Keratinocyte (primary cell): Measurements from ENCODE around the gene FAM8A1.

Source experiments
- EZH2 ChIP-seq: IDR thresholded peaks from one replicate; pipeline ENCODE4 v1.6.1; 2012; ENCODE audit warnings: inconsistent platforms, mild to moderate bottlenecking, low read length, moderate library complexity
- TF ChIP-seq, protein P1 (sequence below), 3 experiments: IDR thresholded peaks in 1 of 3; conservative IDR thresholded peaks in 1 of 3; optimal IDR thresholded peaks in 1 of 3; 2 replicates in 2 of 3; 3 replicates in 1 of 3; pipeline versions ENCODE3 to v1.5.1; 2011; ENCODE audit warnings: low read length in 3 of 3, mild to moderate bottlenecking in 3 of 3, moderate library complexity in 2 of 3, control low read depth in 1 of 3, inconsistent platforms in 1 of 3; ENCODE audit not compliant: insufficient read depth in 2 of 3; ENCODE audit errors: extremely low read depth in 1 of 3

DNA sequence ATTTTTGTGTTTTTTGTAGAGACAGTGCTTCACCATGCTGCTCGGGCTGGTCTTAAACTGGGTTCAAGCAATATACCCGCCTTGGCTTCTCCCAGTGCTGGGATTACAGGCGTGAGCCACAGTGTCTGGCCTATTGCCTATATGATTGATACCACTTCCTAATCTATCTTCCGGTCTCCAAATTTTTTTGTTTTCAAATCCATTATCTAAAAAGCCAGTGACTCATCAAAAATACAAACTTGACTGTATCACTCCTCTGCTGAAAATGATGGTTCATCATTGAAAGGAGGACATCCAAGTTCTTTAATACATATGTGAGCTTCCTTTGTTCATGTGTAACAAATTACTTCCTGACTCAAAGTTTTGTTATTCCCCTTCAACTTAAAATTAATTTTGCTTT lies 35.5 kb downstream of the FAM8A1 start:
- TF ChIP-seq, protein P1, sequence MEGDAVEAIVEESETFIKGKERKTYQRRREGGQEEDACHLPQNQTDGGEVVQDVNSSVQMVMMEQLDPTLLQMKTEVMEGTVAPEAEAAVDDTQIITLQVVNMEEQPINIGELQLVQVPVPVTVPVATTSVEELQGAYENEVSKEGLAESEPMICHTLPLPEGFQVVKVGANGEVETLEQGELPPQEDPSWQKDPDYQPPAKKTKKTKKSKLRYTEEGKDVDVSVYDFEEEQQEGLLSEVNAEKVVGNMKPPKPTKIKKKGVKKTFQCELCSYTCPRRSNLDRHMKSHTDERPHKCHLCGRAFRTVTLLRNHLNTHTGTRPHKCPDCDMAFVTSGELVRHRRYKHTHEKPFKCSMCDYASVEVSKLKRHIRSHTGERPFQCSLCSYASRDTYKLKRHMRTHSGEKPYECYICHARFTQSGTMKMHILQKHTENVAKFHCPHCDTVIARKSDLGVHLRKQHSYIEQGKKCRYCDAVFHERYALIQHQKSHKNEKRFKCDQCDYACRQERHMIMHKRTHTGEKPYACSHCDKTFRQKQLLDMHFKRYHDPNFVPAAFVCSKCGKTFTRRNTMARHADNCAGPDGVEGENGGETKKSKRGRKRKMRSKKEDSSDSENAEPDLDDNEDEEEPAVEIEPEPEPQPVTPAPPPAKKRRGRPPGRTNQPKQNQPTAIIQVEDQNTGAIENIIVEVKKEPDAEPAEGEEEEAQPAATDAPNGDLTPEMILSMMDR (optimal IDR thresholded peaks at IDR 0.05 in 1 of 3, IDR thresholded peaks at IDR 0.05 in 1 of 3, conservative IDR thresholded peaks at IDR 0.05 in 1 of 3; ENCODE audit: extremely low read depth in 1 of 3, insufficient read depth in 2 of 3, low read length in 3 of 3), result no peak
- TF ChIP-seq EZH2, result no peak
